Measurements from ENCODE around the gene PGA5. TPM values are rescaled to one million over a fixed set of nuclear protein-coding genes. Genes with fewer than 3 reads are reported as not detected.

PGA5 gene
- total RNA-seq, 1 experiment from 2014 or later, result 0.33 TPM

DNA sequence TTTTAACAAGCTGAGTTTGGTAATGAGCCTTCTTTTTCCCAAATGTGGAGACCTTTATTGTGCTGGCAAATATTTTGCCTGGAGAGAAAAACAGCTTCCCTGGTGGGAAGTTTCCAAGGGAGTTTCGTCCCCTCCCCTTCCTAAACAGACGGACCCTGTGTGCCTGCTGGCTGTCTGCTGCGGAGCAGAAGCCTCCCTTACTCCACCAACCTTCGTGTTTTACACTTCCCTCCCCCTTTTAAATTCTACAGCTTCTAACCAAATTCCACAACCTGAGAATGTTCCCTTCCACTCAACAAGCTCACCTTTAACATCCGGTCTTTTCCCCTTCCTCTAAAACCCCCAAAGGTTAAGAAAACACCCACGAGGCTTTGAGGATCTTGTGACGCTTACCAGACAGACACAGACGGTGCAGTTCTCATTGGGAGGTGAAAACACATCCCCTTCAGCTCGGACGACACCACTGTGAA is 37.1 kb downstream of the PGA5 start:
- Histone ChIP-seq H3T11ph (ENCODE audit: low read length) (no peak overlapping the region), H2BK120ac (ENCODE audit: low read depth, low read length, poor library complexity, severe bottlenecking) (no peak overlapping the region), H3K9me3 (ENCODE audit: control insufficient read depth, low read depth, low read length) (no peaks in the 10 kb centered on the region), H3K9ac (ENCODE audit: extremely low read depth, insufficient read length, low read length) (no peak overlapping the region), H3K4me2 (ENCODE audit: insufficient read depth, insufficient read length, low read length) (no peak overlapping the region), H2BK12ac (ENCODE audit: insufficient read length, low read depth, low read length) (no peak overlapping the region), H4K8ac (replicated peaks; ENCODE audit: insufficient read length, low read depth, low read length) (no peak overlapping the region), H2BK20ac (ENCODE audit: low read depth, low read length, poor library complexity, severe bottlenecking) (no peak overlapping the region), H4K5ac (ENCODE audit: insufficient read length, low read depth, low read length) (no peak overlapping the region), H3K56ac (ENCODE audit: insufficient read length, low read depth, low read length) (no peak overlapping the region), H3K18ac (ENCODE audit: insufficient read length, low read depth, low read length) (no peak overlapping the region), H3K14ac (ENCODE audit: insufficient read depth, low read length) (no peak overlapping the region), H2BK5ac (ENCODE audit: insufficient read length, low read length) (no peak overlapping the region), H4K91ac (ENCODE audit: insufficient read length, low read depth, low read length) (no peak overlapping the region), H3K4ac (ENCODE audit: low read depth, low read length) (no peak overlapping the region), H4K20me1 (ENCODE audit: control insufficient read depth, insufficient read depth, insufficient read length) (no peaks in the 10 kb centered on the region), H3K27ac (ENCODE audit: insufficient read length, low read depth, low read length) (no peak overlapping the region), H3K79me1 (ENCODE audit: insufficient read depth, low read depth, low read length, poor library complexity, severe bottlenecking) (no peaks in the 10 kb centered on the region), H3K79me2 (ENCODE audit: insufficient read depth, low read length) (no peaks in the 10 kb centered on the region), H2BK15ac (ENCODE audit: low read depth, low read length) (no peak overlapping the region), H3K23me2 (ENCODE audit: insufficient read length, low read depth, low read length, poor library complexity, severe bottlenecking) (no peaks in the 10 kb centered on the region), H3K23ac (ENCODE audit: insufficient read length, low read depth, low read length) (no peak overlapping the region), H2AFZ (ENCODE audit: low read length) (no peak overlapping the region), H3K27me3 (ENCODE audit: insufficient read depth, low read length) (0 out of 2 replicates have a peak, but pooled peaks cover 2% of the 10 kb centered on the region), H3K4me1 (ENCODE audit: insufficient read depth, low read length) (no peaks in the 10 kb centered on the region; the same call in 1 of the 2 replicates), H2AK5ac (ENCODE audit: insufficient read length, low read length) (no peak overlapping the region)
- H3K4me3 Mint-ChIP-seq, result peak overlapping the region in 1 of 2 experiments; percentile 17; a peak in 2 of 5 replicates
- peaks cover 27 to 42% of the 10 kb centered on the region in 2 experiments for H3K4me1 Mint-ChIP-seq
- H3K27me3 Mint-ChIP-seq (ENCODE audit: low read depth), result peaks cover 16% of the 10 kb centered on the region
- no peak for DNase-seq
- TF ChIP-seq, protein P1, sequence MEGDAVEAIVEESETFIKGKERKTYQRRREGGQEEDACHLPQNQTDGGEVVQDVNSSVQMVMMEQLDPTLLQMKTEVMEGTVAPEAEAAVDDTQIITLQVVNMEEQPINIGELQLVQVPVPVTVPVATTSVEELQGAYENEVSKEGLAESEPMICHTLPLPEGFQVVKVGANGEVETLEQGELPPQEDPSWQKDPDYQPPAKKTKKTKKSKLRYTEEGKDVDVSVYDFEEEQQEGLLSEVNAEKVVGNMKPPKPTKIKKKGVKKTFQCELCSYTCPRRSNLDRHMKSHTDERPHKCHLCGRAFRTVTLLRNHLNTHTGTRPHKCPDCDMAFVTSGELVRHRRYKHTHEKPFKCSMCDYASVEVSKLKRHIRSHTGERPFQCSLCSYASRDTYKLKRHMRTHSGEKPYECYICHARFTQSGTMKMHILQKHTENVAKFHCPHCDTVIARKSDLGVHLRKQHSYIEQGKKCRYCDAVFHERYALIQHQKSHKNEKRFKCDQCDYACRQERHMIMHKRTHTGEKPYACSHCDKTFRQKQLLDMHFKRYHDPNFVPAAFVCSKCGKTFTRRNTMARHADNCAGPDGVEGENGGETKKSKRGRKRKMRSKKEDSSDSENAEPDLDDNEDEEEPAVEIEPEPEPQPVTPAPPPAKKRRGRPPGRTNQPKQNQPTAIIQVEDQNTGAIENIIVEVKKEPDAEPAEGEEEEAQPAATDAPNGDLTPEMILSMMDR (conservative IDR thresholded peaks at IDR 0.05), result no peak
- peaks cover 0 to 64% (median 0%) of the 10 kb centered on the region in 3 experiments; a peak in 3 of 7 replicates for H3K36me3 Mint-ChIP-seq (ENCODE audit: insufficient read depth in 1 of 3, low read depth in 3 of 3)
- no CpG with 5 or more reads among the region's 10 CpGs for WGBS (ENCODE audit: extremely low coverage, insufficient read length, low lambda C conversion rate)
- H3K27ac Mint-ChIP-seq, result no peak overlapping the region
- H3K9me3 Mint-ChIP-seq, result no peaks in the 10 kb centered on the region; a peak in 1 of 5 replicates
